Measurements from ENCODE around the gene SLC25A46. TPM values are rescaled to one million over a fixed set of nuclear protein-coding genes. Genes with fewer than 3 reads are reported as not detected.

The SLC25A46 gene
- total and polyA plus RNA-seq, 2 experiments from 2014 or later, result 14.1 to 33.1 TPM

DNA sequence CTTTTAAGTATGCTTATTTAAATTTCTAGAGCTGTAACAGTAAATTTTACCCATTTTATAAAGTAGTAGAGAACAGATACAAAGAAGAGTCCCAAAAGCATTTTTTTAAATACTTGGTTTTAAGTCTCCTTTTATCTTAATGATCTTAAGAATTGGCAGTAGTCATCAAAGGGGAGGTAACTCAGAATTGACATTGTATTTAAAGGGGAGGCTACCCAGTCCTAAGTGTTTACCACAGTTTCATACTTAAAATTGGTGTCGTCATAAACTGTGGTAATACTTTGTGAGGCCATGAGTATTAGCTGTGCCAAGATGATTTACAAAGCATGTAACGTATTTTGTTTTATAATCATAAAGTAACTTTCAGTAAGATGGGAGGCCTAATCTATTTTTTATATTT, 14.8 kb downstream of the SLC25A46 start:
- ATAC-seq (no peak), DNase-seq (ENCODE audit: low spot score) (no peak)
- TF ChIP-seq STAT1 (IDR thresholded peaks at IDR 0.05; ENCODE audit: unreplicated experiment) (no peak), ZNF114 (CRISPR knock-in tag; IDR thresholded peaks at IDR 0.05) (no peak), ZNF331 (CRISPR knock-in tag; IDR thresholded peaks at IDR 0.05; ENCODE audit: low read depth) (no peak), CREB1 (CRISPR knock-in tag; IDR thresholded peaks at IDR 0.05; ENCODE audit: low read depth) (no peak), JUNB (IDR thresholded peaks at IDR 0.05; ENCODE audit: unreplicated experiment) (no peak), EZH2 (IDR thresholded peaks at IDR 0.05; ENCODE audit: low read depth, unreplicated experiment) (no peak), EZH2phosphoT487 (IDR thresholded peaks at IDR 0.05; ENCODE audit: unreplicated experiment) (no peak)
- TF ChIP-seq, protein P1, sequence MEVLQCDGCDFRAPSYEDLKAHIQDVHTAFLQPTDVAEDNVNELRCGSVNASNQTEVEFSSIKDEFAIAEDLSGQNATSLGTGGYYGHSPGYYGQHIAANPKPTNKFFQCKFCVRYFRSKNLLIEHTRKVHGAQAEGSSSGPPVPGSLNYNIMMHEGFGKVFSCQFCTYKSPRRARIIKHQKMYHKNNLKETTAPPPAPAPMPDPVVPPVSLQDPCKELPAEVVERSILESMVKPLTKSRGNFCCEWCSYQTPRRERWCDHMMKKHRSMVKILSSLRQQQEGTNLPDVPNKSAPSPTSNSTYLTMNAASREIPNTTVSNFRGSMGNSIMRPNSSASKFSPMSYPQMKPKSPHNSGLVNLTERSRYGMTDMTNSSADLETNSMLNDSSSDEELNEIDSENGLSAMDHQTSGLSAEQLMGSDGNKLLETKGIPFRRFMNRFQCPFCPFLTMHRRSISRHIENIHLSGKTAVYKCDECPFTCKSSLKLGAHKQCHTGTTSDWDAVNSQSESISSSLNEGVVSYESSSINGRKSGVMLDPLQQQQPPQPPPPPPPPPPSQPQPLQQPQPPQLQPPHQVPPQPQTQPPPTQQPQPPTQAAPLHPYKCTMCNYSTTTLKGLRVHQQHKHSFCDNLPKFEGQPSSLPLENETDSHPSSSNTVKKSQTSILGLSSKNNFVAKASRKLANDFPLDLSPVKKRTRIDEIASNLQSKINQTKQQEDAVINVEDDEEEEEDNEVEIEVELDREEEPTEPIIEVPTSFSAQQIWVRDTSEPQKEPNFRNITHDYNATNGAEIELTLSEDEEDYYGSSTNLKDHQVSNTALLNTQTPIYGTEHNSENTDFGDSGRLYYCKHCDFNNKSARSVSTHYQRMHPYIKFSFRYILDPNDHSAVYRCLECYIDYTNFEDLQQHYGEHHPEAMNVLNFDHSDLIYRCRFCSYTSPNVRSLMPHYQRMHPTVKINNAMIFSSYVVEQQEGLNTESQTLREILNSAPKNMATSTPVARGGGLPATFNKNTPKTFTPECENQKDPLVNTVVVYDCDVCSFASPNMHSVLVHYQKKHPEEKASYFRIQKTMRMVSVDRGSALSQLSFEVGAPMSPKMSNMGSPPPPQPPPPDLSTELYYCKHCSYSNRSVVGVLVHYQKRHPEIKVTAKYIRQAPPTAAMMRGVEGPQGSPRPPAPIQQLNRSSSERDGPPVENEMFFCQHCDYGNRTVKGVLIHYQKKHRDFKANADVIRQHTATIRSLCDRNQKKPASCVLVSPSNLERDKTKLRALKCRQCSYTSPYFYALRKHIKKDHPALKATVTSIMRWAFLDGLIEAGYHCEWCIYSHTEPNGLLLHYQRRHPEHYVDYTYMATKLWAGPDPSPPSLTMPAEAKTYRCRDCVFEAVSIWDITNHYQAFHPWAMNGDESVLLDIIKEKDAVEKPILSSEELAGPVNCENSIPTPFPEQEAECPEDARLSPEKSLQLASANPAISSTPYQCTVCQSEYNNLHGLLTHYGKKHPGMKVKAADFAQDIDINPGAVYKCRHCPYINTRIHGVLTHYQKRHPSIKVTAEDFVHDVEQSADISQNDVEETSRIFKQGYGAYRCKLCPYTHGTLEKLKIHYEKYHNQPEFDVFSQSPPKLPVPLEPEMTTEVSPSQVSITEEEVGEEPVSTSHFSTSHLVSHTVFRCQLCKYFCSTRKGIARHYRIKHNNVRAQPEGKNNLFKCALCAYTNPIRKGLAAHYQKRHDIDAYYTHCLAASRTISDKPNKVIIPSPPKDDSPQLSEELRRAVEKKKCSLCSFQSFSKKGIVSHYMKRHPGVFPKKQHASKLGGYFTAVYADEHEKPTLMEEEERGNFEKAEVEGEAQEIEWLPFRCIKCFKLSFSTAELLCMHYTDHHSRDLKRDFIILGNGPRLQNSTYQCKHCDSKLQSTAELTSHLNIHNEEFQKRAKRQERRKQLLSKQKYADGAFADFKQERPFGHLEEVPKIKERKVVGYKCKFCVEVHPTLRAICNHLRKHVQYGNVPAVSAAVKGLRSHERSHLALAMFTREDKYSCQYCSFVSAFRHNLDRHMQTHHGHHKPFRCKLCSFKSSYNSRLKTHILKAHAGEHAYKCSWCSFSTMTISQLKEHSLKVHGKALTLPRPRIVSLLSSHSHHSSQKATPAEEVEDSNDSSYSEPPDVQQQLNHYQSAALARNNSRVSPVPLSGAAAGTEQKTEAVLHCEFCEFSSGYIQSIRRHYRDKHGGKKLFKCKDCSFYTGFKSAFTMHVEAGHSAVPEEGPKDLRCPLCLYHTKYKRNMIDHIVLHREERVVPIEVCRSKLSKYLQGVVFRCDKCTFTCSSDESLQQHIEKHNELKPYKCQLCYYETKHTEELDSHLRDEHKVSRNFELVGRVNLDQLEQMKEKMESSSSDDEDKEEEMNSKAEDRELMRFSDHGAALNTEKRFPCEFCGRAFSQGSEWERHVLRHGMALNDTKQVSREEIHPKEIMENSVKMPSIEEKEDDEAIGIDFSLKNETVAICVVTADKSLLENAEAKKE (CRISPR knock-in tag; IDR thresholded peaks at IDR 0.05), result no peak
- TF ChIP-seq, protein P2, sequence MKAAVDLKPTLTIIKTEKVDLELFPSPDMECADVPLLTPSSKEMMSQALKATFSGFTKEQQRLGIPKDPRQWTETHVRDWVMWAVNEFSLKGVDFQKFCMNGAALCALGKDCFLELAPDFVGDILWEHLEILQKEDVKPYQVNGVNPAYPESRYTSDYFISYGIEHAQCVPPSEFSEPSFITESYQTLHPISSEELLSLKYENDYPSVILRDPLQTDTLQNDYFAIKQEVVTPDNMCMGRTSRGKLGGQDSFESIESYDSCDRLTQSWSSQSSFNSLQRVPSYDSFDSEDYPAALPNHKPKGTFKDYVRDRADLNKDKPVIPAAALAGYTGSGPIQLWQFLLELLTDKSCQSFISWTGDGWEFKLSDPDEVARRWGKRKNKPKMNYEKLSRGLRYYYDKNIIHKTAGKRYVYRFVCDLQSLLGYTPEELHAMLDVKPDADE (IDR thresholded peaks at IDR 0.05), result no peak
- TF ChIP-seq, protein P3, sequence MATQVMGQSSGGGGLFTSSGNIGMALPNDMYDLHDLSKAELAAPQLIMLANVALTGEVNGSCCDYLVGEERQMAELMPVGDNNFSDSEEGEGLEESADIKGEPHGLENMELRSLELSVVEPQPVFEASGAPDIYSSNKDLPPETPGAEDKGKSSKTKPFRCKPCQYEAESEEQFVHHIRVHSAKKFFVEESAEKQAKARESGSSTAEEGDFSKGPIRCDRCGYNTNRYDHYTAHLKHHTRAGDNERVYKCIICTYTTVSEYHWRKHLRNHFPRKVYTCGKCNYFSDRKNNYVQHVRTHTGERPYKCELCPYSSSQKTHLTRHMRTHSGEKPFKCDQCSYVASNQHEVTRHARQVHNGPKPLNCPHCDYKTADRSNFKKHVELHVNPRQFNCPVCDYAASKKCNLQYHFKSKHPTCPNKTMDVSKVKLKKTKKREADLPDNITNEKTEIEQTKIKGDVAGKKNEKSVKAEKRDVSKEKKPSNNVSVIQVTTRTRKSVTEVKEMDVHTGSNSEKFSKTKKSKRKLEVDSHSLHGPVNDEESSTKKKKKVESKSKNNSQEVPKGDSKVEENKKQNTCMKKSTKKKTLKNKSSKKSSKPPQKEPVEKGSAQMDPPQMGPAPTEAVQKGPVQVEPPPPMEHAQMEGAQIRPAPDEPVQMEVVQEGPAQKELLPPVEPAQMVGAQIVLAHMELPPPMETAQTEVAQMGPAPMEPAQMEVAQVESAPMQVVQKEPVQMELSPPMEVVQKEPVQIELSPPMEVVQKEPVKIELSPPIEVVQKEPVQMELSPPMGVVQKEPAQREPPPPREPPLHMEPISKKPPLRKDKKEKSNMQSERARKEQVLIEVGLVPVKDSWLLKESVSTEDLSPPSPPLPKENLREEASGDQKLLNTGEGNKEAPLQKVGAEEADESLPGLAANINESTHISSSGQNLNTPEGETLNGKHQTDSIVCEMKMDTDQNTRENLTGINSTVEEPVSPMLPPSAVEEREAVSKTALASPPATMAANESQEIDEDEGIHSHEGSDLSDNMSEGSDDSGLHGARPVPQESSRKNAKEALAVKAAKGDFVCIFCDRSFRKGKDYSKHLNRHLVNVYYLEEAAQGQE (IDR thresholded peaks at IDR 0.05; ENCODE audit: unreplicated experiment), result no peak
- Histone ChIP-seq H3K79me2 (replicated peaks; ENCODE audit: insufficient read depth) (no peaks in the 10 kb centered on the region), H3K27ac (ENCODE audit: low read depth) (no peak overlapping the region), H3K36me3 (ENCODE audit: insufficient read depth) (peaks cover 2% of the 10 kb centered on the region; the same call in 1 of the 2 replicates), H3F3A (replicated peaks; ENCODE audit: low read depth) (no peaks in the 10 kb centered on the region), H4K20me1 (replicated peaks; ENCODE audit: insufficient read depth) (no peaks in the 10 kb centered on the region), H3K4me2 (no peak overlapping the region), H3K9me2 (ENCODE audit: insufficient read depth) (no peaks in the 10 kb centered on the region), H3K27me3 (ENCODE audit: insufficient read depth) (no peaks in the 10 kb centered on the region), H3K4me1 (ENCODE audit: insufficient read depth) (no peaks in the 10 kb centered on the region), H3K4me3 (no peak overlapping the region), H2AFZ (no peak overlapping the region)
- no peaks in the 10 kb centered on the region for H3K9me3 Mint-ChIP-seq
- no peak overlapping the region for H3K4me3 Mint-ChIP-seq
- H3K27ac Mint-ChIP-seq, result no peak overlapping the region
- H3K27me3 Mint-ChIP-seq (ENCODE audit: insufficient read depth, low read depth, poor library complexity), result no peaks in the 10 kb centered on the region
- H3K4me1 Mint-ChIP-seq, result peaks cover 3% of the 10 kb centered on the region; the same call in 2 of the 3 replicates
- no peaks in the 10 kb centered on the region; the same call in 1 of the 3 replicates for H3K36me3 Mint-ChIP-seq (ENCODE audit: low read depth)
